Neural crest cell (in vitro differentiated cells): ENCODE results near the gene INTS4. TPM values are rescaled to one million over a fixed set of nuclear protein-coding genes. Genes with fewer than 3 reads are reported as not detected.

Source experiments
- DNase-seq: peaks from one replicate; pipeline ENCODE4 v3.0.0; 2021; ENCODE audit warnings: low read depth, mixed read lengths, low spot score
- H3K27ac Mint-ChIP-seq: one replicate; pipeline ENCODE4 v1.8.0; 2021; ENCODE audit warnings: mild to moderate bottlenecking, mixed read lengths; ENCODE audit not compliant: unreplicated experiment
- H3K27me3 Mint-ChIP-seq: 2 replicates; pipeline ENCODE4 v1.8.0; 2021; ENCODE audit warnings: low read depth, mild to moderate bottlenecking, mixed read lengths
- H3K36me3 Mint-ChIP-seq: 2 replicates; pipeline ENCODE4 v1.8.0; 2021; ENCODE audit warnings: low read depth, mild to moderate bottlenecking, mixed read lengths
- H3K4me1 Mint-ChIP-seq: 2 replicates; pipeline ENCODE4 v1.8.0; 2021; ENCODE audit warnings: mixed read lengths
- H3K4me3 Mint-ChIP-seq: one replicate; pipeline ENCODE4 v1.8.0; 2021; ENCODE audit warnings: mild to moderate bottlenecking, mixed read lengths
- H3K9me3 Mint-ChIP-seq: 2 replicates; pipeline ENCODE4 v1.8.0; 2021; ENCODE audit warnings: mixed read lengths
- total RNA-seq: library from RNA; stranded (reverse); gene quantifications from 2 replicates; pipeline ENCODE4 v1.2.1, GENCODE V29; 2021
- TF ChIP-seq, protein P1 (sequence below): fragments of 200-600 bp; sonication (generic); conservative IDR thresholded peaks from 2 replicates; pipeline ENCODE4 v1.5.0; 2021; ENCODE audit warnings: antibody characterized with exemption, mild to moderate bottlenecking

INTS4 gene
- total RNA-seq, 1 donor from 2014 or later: 54.4 TPM

DNA sequence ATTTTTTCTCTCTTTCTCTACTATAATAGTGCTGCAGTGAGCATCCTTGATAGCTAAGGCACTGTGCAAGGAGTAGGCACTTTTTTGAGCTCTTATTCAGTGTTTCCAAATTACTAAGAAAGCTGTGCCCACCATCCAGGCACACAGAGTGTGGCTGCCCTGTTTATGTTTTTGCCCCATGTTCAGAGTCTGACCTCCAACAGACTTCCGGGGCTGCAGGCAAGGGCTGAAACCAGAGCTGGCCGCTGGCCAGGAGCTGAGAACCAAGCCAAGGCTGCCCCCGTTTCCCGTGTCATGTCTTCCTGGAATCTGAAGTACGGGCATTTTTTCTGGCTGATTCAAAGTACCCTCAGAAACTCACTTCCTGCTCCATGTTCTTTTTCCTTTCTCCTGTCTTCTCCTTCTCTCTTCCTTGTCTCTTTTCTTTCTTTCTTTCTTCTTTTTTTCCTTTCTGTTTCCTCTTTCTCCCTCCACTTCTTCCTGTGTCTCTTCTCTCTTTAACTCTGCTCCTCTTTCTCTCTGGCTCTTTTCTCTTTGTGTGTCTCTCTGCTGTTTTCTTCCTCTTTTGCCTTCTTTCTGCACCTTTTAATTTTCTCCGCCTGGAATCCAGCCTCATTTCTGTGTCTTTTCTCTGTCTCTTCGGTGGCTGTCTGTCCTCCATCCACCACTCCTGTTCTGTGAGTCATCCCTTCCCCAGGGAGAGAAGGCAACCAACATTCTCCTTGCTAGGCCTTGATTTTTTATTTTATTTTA is 45.6 kb upstream of the INTS4 start:
- H3K27ac Mint-ChIP-seq: peak overlapping the region; percentile 95
- H3K36me3 Mint-ChIP-seq: no peaks in the 10 kb centered on the region
- H3K27me3 Mint-ChIP-seq: no peaks in the 10 kb centered on the region
- H3K4me1 Mint-ChIP-seq: peaks cover 13% of the 10 kb centered on the region
- H3K9me3 Mint-ChIP-seq: no peaks in the 10 kb centered on the region
- TF ChIP-seq, protein P1, sequence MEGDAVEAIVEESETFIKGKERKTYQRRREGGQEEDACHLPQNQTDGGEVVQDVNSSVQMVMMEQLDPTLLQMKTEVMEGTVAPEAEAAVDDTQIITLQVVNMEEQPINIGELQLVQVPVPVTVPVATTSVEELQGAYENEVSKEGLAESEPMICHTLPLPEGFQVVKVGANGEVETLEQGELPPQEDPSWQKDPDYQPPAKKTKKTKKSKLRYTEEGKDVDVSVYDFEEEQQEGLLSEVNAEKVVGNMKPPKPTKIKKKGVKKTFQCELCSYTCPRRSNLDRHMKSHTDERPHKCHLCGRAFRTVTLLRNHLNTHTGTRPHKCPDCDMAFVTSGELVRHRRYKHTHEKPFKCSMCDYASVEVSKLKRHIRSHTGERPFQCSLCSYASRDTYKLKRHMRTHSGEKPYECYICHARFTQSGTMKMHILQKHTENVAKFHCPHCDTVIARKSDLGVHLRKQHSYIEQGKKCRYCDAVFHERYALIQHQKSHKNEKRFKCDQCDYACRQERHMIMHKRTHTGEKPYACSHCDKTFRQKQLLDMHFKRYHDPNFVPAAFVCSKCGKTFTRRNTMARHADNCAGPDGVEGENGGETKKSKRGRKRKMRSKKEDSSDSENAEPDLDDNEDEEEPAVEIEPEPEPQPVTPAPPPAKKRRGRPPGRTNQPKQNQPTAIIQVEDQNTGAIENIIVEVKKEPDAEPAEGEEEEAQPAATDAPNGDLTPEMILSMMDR: no peak
- H3K4me3 Mint-ChIP-seq: no peak overlapping the region
- no peak for DNase-seq

DNA sequence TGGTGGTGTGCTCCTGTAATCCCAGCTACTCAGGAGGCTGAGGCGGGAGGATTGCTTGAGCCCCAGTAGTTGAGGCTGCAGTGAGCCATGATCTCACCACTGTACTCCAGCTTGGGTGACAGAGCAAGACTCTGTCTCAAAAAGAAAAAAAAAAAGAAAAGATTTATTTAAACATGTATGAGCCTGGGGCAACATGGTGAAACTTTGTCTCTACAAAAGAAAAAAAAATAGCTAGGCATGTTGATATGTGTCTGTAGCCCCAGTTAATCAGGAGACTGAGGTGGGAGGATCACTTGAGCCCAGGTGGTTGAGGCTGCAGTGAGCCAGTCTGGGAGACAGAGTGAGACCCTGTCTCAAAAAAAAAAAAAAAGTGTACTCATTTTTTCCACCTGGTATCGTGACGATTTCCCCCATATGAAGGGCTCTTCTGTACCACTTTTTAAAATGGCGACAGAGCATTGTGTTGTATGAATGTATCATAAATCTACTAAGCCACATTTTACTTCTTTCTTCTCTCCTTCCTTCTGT is 45.0 kb upstream of the INTS4 start:
- H3K4me1 Mint-ChIP-seq: peaks cover 13% of the 10 kb centered on the region
- H3K27me3 Mint-ChIP-seq: no peaks in the 10 kb centered on the region
- TF ChIP-seq, protein P1: no peak
- peak overlapping the region; percentile 95 for H3K27ac Mint-ChIP-seq
- no peak for DNase-seq
- H3K9me3 Mint-ChIP-seq: no peaks in the 10 kb centered on the region
- H3K4me3 Mint-ChIP-seq: no peak overlapping the region
- H3K36me3 Mint-ChIP-seq: no peaks in the 10 kb centered on the region

DNA sequence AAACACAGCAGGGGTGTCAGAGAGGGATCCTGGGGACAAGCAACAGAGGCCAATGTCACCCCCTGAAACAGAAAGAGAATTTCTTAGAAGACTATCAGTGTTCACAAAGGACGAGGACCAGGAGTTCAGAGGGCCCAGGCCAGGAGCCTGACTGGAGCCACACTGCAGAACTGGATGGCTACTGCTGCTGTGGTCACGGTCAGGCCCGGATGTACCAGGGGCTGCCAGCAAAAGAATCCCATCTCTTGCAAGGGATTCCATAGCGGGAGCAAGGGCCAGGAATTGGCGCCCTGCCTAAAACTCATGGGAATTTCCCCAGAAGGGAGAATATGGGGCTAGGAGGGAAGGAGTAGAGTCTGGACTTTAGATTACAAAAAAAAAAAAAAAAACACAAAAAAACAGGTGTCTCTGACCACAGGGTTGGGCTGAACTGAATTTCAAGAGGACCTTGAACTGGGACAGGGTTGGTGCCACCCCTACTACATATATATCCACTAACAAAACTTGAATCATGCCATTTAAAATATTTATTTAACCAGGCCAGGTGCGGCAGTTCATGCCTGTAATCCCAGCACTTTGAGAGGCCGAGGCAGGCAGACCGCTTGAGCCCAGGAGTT is 44.3 kb upstream of the INTS4 start:
- Mint-ChIP-seq H3K4me1 (peaks cover 13% of the 10 kb centered on the region), H3K27ac (no peak overlapping the region), H3K36me3 (no peaks in the 10 kb centered on the region), H3K9me3 (no peaks in the 10 kb centered on the region), H3K4me3 (no peak overlapping the region), H3K27me3 (no peaks in the 10 kb centered on the region)
- TF ChIP-seq, protein P1: no peak
- no peak for DNase-seq

DNA sequence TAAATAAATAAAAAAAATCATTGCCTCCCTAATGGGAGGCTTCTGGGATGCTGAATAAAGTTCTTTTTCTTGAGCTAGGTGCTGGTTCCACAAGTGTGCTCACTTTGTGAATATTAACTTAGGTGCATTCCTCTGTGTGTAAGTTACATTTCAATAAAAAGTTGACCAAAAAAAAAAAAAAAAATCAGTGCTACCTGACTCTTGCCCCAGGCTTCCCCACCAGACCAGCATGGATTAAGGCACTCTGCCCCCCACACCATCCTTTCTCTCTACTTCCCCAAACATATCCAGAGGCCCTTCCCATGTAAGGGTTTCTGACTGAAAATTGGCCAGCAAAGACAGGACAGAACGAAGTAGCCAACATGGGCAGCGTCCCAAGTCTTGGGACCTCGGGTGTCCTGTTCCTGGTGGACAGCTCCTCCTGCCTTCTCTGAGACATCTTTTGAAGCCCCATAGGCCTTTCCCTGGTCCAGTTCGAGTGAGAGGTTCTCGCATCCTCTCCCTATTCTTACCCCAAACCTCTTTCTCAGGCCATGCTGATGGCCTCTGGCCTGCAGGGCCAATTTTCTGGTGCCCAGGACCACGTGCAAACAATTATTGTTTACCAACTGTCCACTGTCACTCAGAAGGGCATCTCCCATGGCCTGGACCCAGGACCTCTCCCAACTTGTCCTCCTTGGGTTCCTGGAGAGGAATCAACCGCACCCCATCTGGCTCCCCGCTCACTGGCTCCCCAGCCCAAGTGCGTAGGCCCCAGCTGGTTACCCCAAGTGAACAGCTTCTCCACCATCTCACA is 43.6 kb upstream of the INTS4 start:
- Mint-ChIP-seq H3K4me1 (peaks cover 13% of the 10 kb centered on the region), H3K27ac (peak overlapping the region; percentile 63), H3K4me3 (no peak overlapping the region), H3K9me3 (no peaks in the 10 kb centered on the region), H3K36me3 (no peaks in the 10 kb centered on the region), H3K27me3 (no peaks in the 10 kb centered on the region)
- TF ChIP-seq, protein P1: no peak
- DNase-seq: no peak

DNA sequence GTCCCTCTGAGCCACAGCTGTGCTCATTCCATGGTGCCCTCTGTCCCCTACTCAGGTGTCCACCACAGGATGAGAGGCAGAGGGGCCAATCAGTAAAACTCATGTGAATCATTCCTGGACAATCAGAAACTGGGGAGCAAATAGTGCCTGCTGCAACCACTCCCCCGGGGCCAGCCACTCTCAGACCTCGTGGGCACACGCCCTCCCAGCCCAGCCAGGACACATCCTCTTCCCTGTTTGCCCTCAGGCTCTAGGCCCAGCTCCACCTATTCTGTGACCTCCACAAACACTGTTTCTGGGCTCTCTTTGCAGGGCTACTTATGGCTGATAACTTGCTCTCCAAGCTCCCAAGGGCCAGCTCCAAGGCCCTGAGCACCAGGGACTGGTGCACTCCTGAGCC is 42.6 kb upstream of the INTS4 start:
- Mint-ChIP-seq H3K27ac (no peak overlapping the region), H3K36me3 (no peaks in the 10 kb centered on the region), H3K4me3 (no peak overlapping the region), H3K9me3 (no peaks in the 10 kb centered on the region), H3K4me1 (peaks cover 13% of the 10 kb centered on the region), H3K27me3 (no peaks in the 10 kb centered on the region)
- DNase-seq: no peak
- TF ChIP-seq, protein P1: no peak
